HepG2 (cell line): ENCODE results near the gene MYH16. TPM values are rescaled to one million over a fixed set of nuclear protein-coding genes. Genes with fewer than 3 reads are reported as not detected.

Source experiments
- BRCA1 ChIP-seq: sonication (generic); formaldehyde crosslinking; IDR thresholded peaks from 2 replicates; pipeline ENCODE4 v1.4.0; 2020; ENCODE audit warnings: missing genetic modification reagents
- CEBPB ChIP-seq: IDR thresholded peaks from 2 replicates; pipeline ENCODE4 v1.6.1; 2011; ENCODE audit warnings: low read depth, low read length, improper control_type of control experiment, borderline replicate concordance
- CENPBD1 ChIP-seq: sonication (generic); formaldehyde crosslinking; IDR thresholded peaks from 2 replicates; pipeline ENCODE4 v1.8.0; 2022; ENCODE audit warnings: missing genetic modification reagents, low read depth, mild to moderate bottlenecking, borderline replicate concordance
- EEA1 ChIP-seq: sonication (generic); formaldehyde crosslinking; IDR thresholded peaks from 2 replicates; pipeline ENCODE4 v1.5.1; 2020; ENCODE audit warnings: mild to moderate bottlenecking, missing genetic modification reagents, borderline replicate concordance
- ELK4 ChIP-seq: sonication (generic); formaldehyde crosslinking; IDR thresholded peaks from 2 replicates; pipeline ENCODE4 v1.9.0; 2021; ENCODE audit warnings: missing genetic modification reagents, borderline replicate concordance
- GRHL1 ChIP-seq: sonication (generic); formaldehyde crosslinking; conservative IDR thresholded peaks from 2 replicates; pipeline ENCODE4 v1.8.0; 2022; ENCODE audit warnings: missing genetic modification reagents
- KAT8 ChIP-seq: IDR thresholded peaks from 2 replicates; pipeline ENCODE4 v1.6.1; 2016; ENCODE audit warnings: missing genetic modification reagents, missing compliant biosample characterization
- KDM2A ChIP-seq: sonication (generic); formaldehyde crosslinking; IDR thresholded peaks from 2 replicates; pipeline ENCODE4 v1.4.0; 2020; ENCODE audit warnings: low read depth, missing genetic modification reagents, borderline replicate concordance
- KDM5B ChIP-seq: sonication (generic); formaldehyde crosslinking; IDR thresholded peaks from 2 replicates; pipeline ENCODE4 v1.4.0; 2020; ENCODE audit warnings: missing genetic modification reagents, mild to moderate bottlenecking, borderline replicate concordance
- MIER3 ChIP-seq: IDR thresholded peaks from 2 replicates; pipeline ENCODE4 v1.6.1; 2016; ENCODE audit warnings: missing compliant biosample characterization, borderline replicate concordance
- PCBP1 ChIP-seq: fragments of 200-400 bp; formaldehyde crosslinking; IDR thresholded peaks from 2 replicates; pipeline ENCODE4 v1.6.1; 2017; ENCODE audit warnings: mild to moderate bottlenecking, low read depth, low read length, borderline replicate concordance
- PHF21A ChIP-seq: sonication (generic); formaldehyde crosslinking; IDR thresholded peaks from 2 replicates; pipeline ENCODE4 v1.5.0; 2020; ENCODE audit warnings: mild to moderate bottlenecking, missing genetic modification reagents
- RFX5 ChIP-seq: IDR thresholded peaks from 2 replicates; pipeline ENCODE4 v1.6.1; 2011; ENCODE audit warnings: low read depth, low read length, improper control_type of control experiment
- RNF2 ChIP-seq: fragments of 450-650 bp; conservative IDR thresholded peaks from 2 replicates; pipeline ENCODE4 v1.6.1; 2016; ENCODE audit warnings: low read depth
- SIN3A ChIP-seq: IDR thresholded peaks from 2 replicates; pipeline ENCODE4 v1.6.1; 2011; ENCODE audit warnings: low read depth, mild to moderate bottlenecking, control low read depth, low read length, borderline replicate concordance
- SP140L ChIP-seq: sonication (generic); formaldehyde crosslinking; IDR thresholded peaks from 2 replicates; pipeline ENCODE4 v1.4.0; 2020; ENCODE audit warnings: missing genetic modification reagents, borderline replicate concordance
- SP2 ChIP-seq: sonication (generic); formaldehyde crosslinking; IDR thresholded peaks from 2 replicates; pipeline ENCODE4 v1.5.1; 2020; ENCODE audit warnings: mild to moderate bottlenecking, missing genetic modification reagents
- TFDP2 ChIP-seq: sonication (generic); formaldehyde crosslinking; IDR thresholded peaks from 2 replicates; pipeline ENCODE4 v1.4.0; 2020; ENCODE audit warnings: missing genetic modification reagents
- TOPORS ChIP-seq: sonication (generic); formaldehyde crosslinking; IDR thresholded peaks from 2 replicates; pipeline ENCODE4 v1.8.0; 2023; ENCODE audit warnings: mild to moderate bottlenecking, missing genetic modification reagents
- ZNF33A ChIP-seq: sonication (generic); formaldehyde crosslinking; IDR thresholded peaks from 2 replicates; pipeline ENCODE4 v1.5.1; 2020; ENCODE audit warnings: missing genetic modification reagents, mild to moderate bottlenecking, moderate library complexity, borderline replicate concordance
- ZNF747 ChIP-seq: sonication (generic); formaldehyde crosslinking; IDR thresholded peaks from 2 replicates; pipeline ENCODE4 v1.8.1; 2023; ENCODE audit warnings: missing genetic modification reagents, mild to moderate bottlenecking, borderline replicate concordance
- ZSCAN20 ChIP-seq: sonication (generic); formaldehyde crosslinking; IDR thresholded peaks from 2 replicates; pipeline ENCODE4 v1.4.0; 2020; ENCODE audit warnings: missing genetic modification reagents, mild to moderate bottlenecking, borderline replicate concordance
- polyA plus RNA-seq, 8 experiments: library from polyadenylated mRNA; depleted of rRNA in 3 of 8; stranded (reverse) in 7 of 8; unstranded in 1 of 8; fragments of >200 nt; fragmentation: Illumina TruSeq in 4 of 8; extraction: Trizol in 4 of 8; gene quantifications; 2 replicates each; pipeline versions ENCODE4 v1.2.1 to v1.2.3, GENCODE V29; 2011 to 2016; ENCODE audit warnings: low read depth in 4 of 8, missing spikeins in 1 of 8, mixed read lengths in 1 of 8; ENCODE audit not compliant: insufficient read depth in 1 of 8
- total RNA-seq, 5 experiments: library from RNA; depleted of rRNA; stranded (reverse); fragments of >200 nt; fragmentation: Illumina TruSeq; extraction: Trizol; gene quantifications; 2 replicates each; pipeline ENCODE4 v1.2.3, GENCODE V29; 2016; ENCODE audit warnings: low read depth in 1 of 5

Gene MYH16
- total and polyA plus RNA-seq, 2 of the 13 experiments (the other 11 are each of a cell fraction or from before 2014, with no cell fraction given): 0.05 to 0.15 TPM

- TF ChIP-seq ELK4 (CRISPR knock-in tag) (peak; percentile 75; the same call in 1 of the 2 replicates), CENPBD1 (CRISPR knock-in tag) (no peak), KDM2A (CRISPR knock-in tag) (peak; percentile 96), PCBP1 (no peak), SP140L (CRISPR knock-in tag) (no peak), GRHL1 (no peak), CEBPB (no peak), BRCA1 (CRISPR knock-in tag) (peak; percentile 78; the same call in 1 of the 2 replicates), EEA1 (CRISPR knock-in tag) (peak; percentile 77), KDM5B (no peak; the same call in none of the 2 replicates), RFX5 (peak; percentile 19; the same call in 1 of the 2 replicates), SIN3A (peak; percentile 75; the same call in 1 of the 2 replicates), KAT8 (CRISPR knock-in tag) (peak; percentile 97), SP2 (CRISPR knock-in tag) (no peak), TOPORS (CRISPR knock-in tag) (no peak), RNF2 (no peak), ZNF33A (CRISPR knock-in tag) (no peak), TFDP2 (CRISPR knock-in tag) (peak; percentile 91), PHF21A (CRISPR knock-in tag) (peak; percentile 22; the same call in 1 of the 2 replicates), ZSCAN20 (CRISPR knock-in tag) (peak; percentile 64; the same call in 1 of the 2 replicates), MIER3 (CRISPR knock-in tag) (0 out of 2 replicates have a peak, but pooled peaks have one; percentile 63), ZNF747 (CRISPR knock-in tag) (0 out of 2 replicates have a peak, but pooled peaks have one; percentile 81)
These were observed 53.2 kb downstream of the MYH16 start, which contains the start of gene ARPC1A (continued) for GRCh38 chr7:99325592-99326407.
